ENCODE measurements around the gene BEST2.
"Not testable (repeated sequence)": the region's sequence is repeated elsewhere in the genome, so short reads cannot be mapped to it uniquely, and the experiment has no call there.

DNA sequence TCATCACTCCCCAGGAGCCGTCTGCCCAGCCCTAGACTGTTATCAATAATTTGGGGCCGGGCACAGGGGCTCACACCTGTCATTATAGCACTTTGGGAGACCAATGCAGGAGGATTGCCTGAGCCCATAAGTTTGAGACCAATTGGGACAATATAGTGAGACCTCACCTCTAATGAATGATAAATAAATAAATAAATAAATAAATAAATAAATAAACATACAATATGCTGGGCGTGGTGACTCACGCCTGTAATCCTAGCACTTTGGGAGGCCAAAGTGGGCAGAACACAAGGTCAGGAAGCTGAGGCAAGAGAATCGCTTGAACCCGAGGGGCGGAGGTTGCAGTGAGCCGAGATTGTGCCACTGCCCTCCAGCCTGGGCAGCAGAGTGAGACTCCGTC lies 38.3 kb upstream of the BEST2 start:
- not testable (repeated sequence) for TF ChIP-seq POLR2AphosphoS5, EP300, POLR2A (IDR thresholded peaks at IDR 0.05)
- TF ChIP-seq, protein P1, sequence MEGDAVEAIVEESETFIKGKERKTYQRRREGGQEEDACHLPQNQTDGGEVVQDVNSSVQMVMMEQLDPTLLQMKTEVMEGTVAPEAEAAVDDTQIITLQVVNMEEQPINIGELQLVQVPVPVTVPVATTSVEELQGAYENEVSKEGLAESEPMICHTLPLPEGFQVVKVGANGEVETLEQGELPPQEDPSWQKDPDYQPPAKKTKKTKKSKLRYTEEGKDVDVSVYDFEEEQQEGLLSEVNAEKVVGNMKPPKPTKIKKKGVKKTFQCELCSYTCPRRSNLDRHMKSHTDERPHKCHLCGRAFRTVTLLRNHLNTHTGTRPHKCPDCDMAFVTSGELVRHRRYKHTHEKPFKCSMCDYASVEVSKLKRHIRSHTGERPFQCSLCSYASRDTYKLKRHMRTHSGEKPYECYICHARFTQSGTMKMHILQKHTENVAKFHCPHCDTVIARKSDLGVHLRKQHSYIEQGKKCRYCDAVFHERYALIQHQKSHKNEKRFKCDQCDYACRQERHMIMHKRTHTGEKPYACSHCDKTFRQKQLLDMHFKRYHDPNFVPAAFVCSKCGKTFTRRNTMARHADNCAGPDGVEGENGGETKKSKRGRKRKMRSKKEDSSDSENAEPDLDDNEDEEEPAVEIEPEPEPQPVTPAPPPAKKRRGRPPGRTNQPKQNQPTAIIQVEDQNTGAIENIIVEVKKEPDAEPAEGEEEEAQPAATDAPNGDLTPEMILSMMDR (IDR thresholded peaks at IDR 0.05), result not testable (repeated sequence)
